Measurements from ENCODE around the gene CSNK1E. TPM values are rescaled to one million over a fixed set of nuclear protein-coding genes. Genes with fewer than 3 reads are reported as not detected.

CSNK1E gene
- total and polyA plus RNA-seq, 2 donors = 33.9 to 81.3 TPM

GRCh38 chr22:38302906-38303305 is 14.3 kb downstream of the CSNK1E start:
- no peak for DNase-seq (ENCODE audit: low read depth in 6 of 9, low spot score in 9 of 9)
- H3K9me3 ChIP-seq (ENCODE audit: control insufficient read depth in 2 of 2, insufficient read depth in 1 of 2, low read length in 1 of 2) = no peaks in the 10 kb centered on the region
- H3K27me3 ChIP-seq (ENCODE audit: control insufficient read depth in 2 of 2, insufficient read depth in 1 of 2, low read length in 1 of 2) = no peaks in the 10 kb centered on the region
- 99% methylated on average over 19 of the region's 19 CpGs for WGBS
- H3K27ac ChIP-seq (ENCODE audit: low read depth in 1 of 2, low read length in 1 of 2) = no peak overlapping the region
- peaks cover 0 to 14% of the 10 kb centered on the region in 2 donors for H3K4me1 ChIP-seq (ENCODE audit: control insufficient read depth in 2 of 2, insufficient read depth in 2 of 2, low read length in 2 of 2)
- no peak overlapping the region for H3K4me3 ChIP-seq (ENCODE audit: low read length in 2 of 2)
- peaks cover 57 to 59% of the 10 kb centered on the region in 2 donors for H3K36me3 ChIP-seq (ENCODE audit: control insufficient read depth in 2 of 2, insufficient read depth in 2 of 2, low read length in 1 of 2)

DNA sequence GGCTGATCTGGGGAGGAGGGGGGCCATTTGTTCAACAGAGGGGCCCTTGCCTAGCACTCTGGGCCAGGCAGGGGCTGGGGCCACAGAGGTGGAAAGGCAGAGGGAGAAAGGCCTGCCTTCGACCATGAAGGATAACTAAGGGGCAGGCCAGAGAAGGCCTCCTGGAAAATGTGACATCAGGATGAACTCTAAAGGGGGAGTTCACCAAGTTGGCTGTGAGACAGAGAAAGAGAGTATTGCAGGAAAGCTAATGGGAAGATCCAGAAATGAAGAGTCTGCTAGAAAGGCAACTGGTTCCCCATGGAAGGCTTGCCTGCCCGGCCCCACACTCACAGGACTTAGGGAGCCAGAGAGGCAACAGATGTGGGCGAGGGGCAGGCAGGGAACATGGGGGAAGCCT is 16.3 kb downstream of the CSNK1E start:
- DNase-seq (ENCODE audit: low read depth in 6 of 9, low spot score in 9 of 9) = no peak
- WGBS = 94% methylated on average over 3 of the region's 3 CpGs
- Histone ChIP-seq H3K27ac (ENCODE audit: low read depth in 1 of 2, low read length in 1 of 2) (no peak overlapping the region), H3K36me3 (ENCODE audit: control insufficient read depth in 2 of 2, insufficient read depth in 2 of 2, low read length in 1 of 2) (peaks cover 75% of the 10 kb centered on the region in 2 donors), H3K4me1 (ENCODE audit: control insufficient read depth in 2 of 2, insufficient read depth in 2 of 2, low read length in 2 of 2) (peaks cover 0 to 14% of the 10 kb centered on the region in 2 donors), H3K4me3 (ENCODE audit: low read length in 2 of 2) (no peak overlapping the region), H3K27me3 (ENCODE audit: control insufficient read depth in 2 of 2, insufficient read depth in 1 of 2, low read length in 1 of 2) (no peaks in the 10 kb centered on the region), H3K9me3 (ENCODE audit: control insufficient read depth in 2 of 2, insufficient read depth in 1 of 2, low read length in 1 of 2) (no peaks in the 10 kb centered on the region)

- H3K27ac ChIP-seq (ENCODE audit: low read depth in 1 of 2, low read length in 1 of 2) = no peak overlapping the region
- no peaks in the 10 kb centered on the region for H3K27me3 ChIP-seq (ENCODE audit: control insufficient read depth in 2 of 2, insufficient read depth in 1 of 2, low read length in 1 of 2)
- H3K36me3 ChIP-seq (ENCODE audit: control insufficient read depth in 2 of 2, insufficient read depth in 2 of 2, low read length in 1 of 2) = peaks cover 78 to 80% of the 10 kb centered on the region in 2 donors
- DNase-seq (ENCODE audit: low read depth in 6 of 9, low spot score in 9 of 9) = no peak
- no peaks in the 10 kb centered on the region for H3K9me3 ChIP-seq (ENCODE audit: control insufficient read depth in 2 of 2, insufficient read depth in 1 of 2, low read length in 1 of 2)
- peaks cover 0 to 10% of the 10 kb centered on the region in 2 donors for H3K4me1 ChIP-seq (ENCODE audit: control insufficient read depth in 2 of 2, insufficient read depth in 2 of 2, low read length in 2 of 2)
- H3K4me3 ChIP-seq (ENCODE audit: low read length in 2 of 2) = no peak overlapping the region
- 98% methylated on average over 26 of the region's 26 CpGs for WGBS
Observed at GRCh38 chr22:38300197-38300945, 16.9 kb downstream of the CSNK1E start.

DNA sequence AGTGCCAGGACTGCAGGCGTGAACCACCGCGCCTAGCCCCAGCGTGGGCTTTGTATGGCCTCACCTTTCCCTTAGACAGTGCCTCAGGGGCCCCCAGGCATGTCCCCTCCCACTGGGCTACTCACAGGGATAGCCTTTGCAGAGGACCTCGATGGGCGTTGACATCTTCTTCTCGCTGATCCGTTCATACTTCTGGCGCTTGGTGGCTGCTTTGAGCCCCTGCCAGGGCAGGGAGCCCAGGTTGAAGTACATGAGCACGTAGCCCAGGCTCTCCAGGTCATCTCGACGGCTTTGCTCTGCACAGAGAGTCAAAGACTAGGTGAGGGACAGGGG is 17.5 kb downstream of the CSNK1E start:
- no peak for DNase-seq (ENCODE audit: low read depth in 6 of 9, low spot score in 9 of 9)
- Histone ChIP-seq H3K4me1 (ENCODE audit: control insufficient read depth in 2 of 2, insufficient read depth in 2 of 2, low read length in 2 of 2) (peaks cover 0 to 10% of the 10 kb centered on the region in 2 donors), H3K27me3 (ENCODE audit: control insufficient read depth in 2 of 2, insufficient read depth in 1 of 2, low read length in 1 of 2) (no peaks in the 10 kb centered on the region), H3K27ac (ENCODE audit: low read depth in 1 of 2, low read length in 1 of 2) (no peak overlapping the region), H3K4me3 (ENCODE audit: low read length in 2 of 2) (no peak overlapping the region), H3K9me3 (ENCODE audit: control insufficient read depth in 2 of 2, insufficient read depth in 1 of 2, low read length in 1 of 2) (no peaks in the 10 kb centered on the region), H3K36me3 (ENCODE audit: control insufficient read depth in 2 of 2, insufficient read depth in 2 of 2, low read length in 1 of 2) (peaks cover 82 to 87% of the 10 kb centered on the region in 2 donors)
- WGBS = 95% methylated on average over 12 of the region's 12 CpGs

GRCh38 chr22:38298312-38299005 is 18.8 kb downstream of the CSNK1E start:
- WGBS = 97% methylated on average over 25 of the region's 25 CpGs
- no peak for DNase-seq (ENCODE audit: low read depth in 6 of 9, low spot score in 9 of 9)
- Histone ChIP-seq H3K4me3 (ENCODE audit: low read length in 2 of 2) (no peak overlapping the region), H3K27me3 (ENCODE audit: control insufficient read depth in 2 of 2, insufficient read depth in 1 of 2, low read length in 1 of 2) (no peaks in the 10 kb centered on the region), H3K27ac (ENCODE audit: low read depth in 1 of 2, low read length in 1 of 2) (no peak overlapping the region), H3K4me1 (ENCODE audit: control insufficient read depth in 2 of 2, insufficient read depth in 2 of 2, low read length in 2 of 2) (no peaks in the 10 kb centered on the region), H3K36me3 (ENCODE audit: control insufficient read depth in 2 of 2, insufficient read depth in 2 of 2, low read length in 1 of 2) (peaks cover 87 to 88% of the 10 kb centered on the region in 2 donors), H3K9me3 (ENCODE audit: control insufficient read depth in 2 of 2, insufficient read depth in 1 of 2, low read length in 1 of 2) (no peaks in the 10 kb centered on the region)

DNA sequence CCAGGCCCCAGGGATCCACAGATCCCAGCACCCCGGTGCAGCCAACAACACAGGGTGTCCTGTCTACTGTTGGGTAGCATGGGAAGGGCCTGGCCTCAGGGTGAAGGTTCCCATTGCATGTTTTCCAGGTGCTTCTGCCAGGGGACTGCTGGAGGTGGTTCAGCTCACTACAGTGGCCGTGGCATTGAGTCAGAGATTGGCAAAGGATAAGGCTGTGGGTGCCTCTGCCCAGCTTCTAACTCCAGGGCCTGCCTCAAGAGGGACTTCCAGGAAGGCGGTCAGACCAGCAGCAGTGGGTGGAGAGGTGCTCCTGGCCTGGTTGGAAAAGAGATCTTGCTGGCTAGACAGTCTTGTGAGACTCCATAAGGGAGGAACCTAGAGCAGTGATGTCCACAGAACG is 20.9 kb downstream of the CSNK1E start:
- H3K4me3 ChIP-seq (ENCODE audit: low read length in 2 of 2) = no peak overlapping the region
- WGBS = 95% methylated on average over 4 of the region's 4 CpGs
- no peaks in the 10 kb centered on the region for H3K9me3 ChIP-seq (ENCODE audit: control insufficient read depth in 2 of 2, insufficient read depth in 1 of 2, low read length in 1 of 2)
- no peaks in the 10 kb centered on the region for H3K27me3 ChIP-seq (ENCODE audit: control insufficient read depth in 2 of 2, insufficient read depth in 1 of 2, low read length in 1 of 2)
- H3K4me1 ChIP-seq (ENCODE audit: control insufficient read depth in 2 of 2, insufficient read depth in 2 of 2, low read length in 2 of 2) = no peaks in the 10 kb centered on the region
- no peak for DNase-seq (ENCODE audit: low read depth in 6 of 9, low spot score in 9 of 9)
- no peak overlapping the region for H3K27ac ChIP-seq (ENCODE audit: low read depth in 1 of 2, low read length in 1 of 2)
- H3K36me3 ChIP-seq (ENCODE audit: control insufficient read depth in 2 of 2, insufficient read depth in 2 of 2, low read length in 1 of 2) = peaks cover 82 to 89% of the 10 kb centered on the region in 2 donors

DNA sequence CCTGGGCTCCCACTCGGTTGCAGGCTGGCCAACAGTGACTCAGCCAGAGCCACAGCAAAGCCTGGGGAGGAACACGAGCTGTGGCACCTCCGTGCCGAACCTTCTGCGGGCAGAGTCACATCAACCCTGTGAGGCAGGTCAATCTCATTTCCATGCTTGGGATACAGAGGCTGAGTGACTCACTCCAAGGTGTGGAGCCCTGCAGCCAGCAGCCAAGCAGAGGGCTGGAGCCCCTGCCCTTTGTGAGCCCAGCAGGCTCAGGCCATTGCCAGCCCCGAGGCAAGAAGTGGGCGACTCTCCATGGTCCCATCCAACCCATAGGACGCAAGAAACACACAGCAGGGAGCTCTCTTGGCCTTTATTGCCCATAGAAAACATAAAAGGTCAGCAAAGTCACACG is 21.4 kb downstream of the CSNK1E start:
- Histone ChIP-seq H3K4me1 (ENCODE audit: control insufficient read depth in 2 of 2, insufficient read depth in 2 of 2, low read length in 2 of 2) (no peaks in the 10 kb centered on the region), H3K27me3 (ENCODE audit: control insufficient read depth in 2 of 2, insufficient read depth in 1 of 2, low read length in 1 of 2) (no peaks in the 10 kb centered on the region)
- WGBS = 93% methylated on average over 9 of the region's 9 CpGs

GRCh38 chr22:38295339-38295738 is 21.9 kb downstream of the CSNK1E start:
- no peak overlapping the region for H3K27ac ChIP-seq (ENCODE audit: low read depth in 1 of 2, low read length in 1 of 2)
- peaks cover 0 to 2% of the 10 kb centered on the region in 2 donors for H3K4me1 ChIP-seq (ENCODE audit: control insufficient read depth in 2 of 2, insufficient read depth in 2 of 2, low read length in 2 of 2)
- 95% methylated on average over 6 of the region's 6 CpGs for WGBS
- peaks cover 77 to 83% of the 10 kb centered on the region in 2 donors for H3K36me3 ChIP-seq (ENCODE audit: control insufficient read depth in 2 of 2, insufficient read depth in 2 of 2, low read length in 1 of 2)
- no peak overlapping the region for H3K4me3 ChIP-seq (ENCODE audit: low read length in 2 of 2)
- no peaks in the 10 kb centered on the region for H3K27me3 ChIP-seq (ENCODE audit: control insufficient read depth in 2 of 2, insufficient read depth in 1 of 2, low read length in 1 of 2)
- DNase-seq (ENCODE audit: low read depth in 6 of 9, low spot score in 9 of 9) = no peak
- H3K9me3 ChIP-seq (ENCODE audit: control insufficient read depth in 2 of 2, insufficient read depth in 1 of 2, low read length in 1 of 2) = no peaks in the 10 kb centered on the region

More for the DNA sequence above, 21.4 kb downstream of the CSNK1E start:
- Histone ChIP-seq H3K27ac (ENCODE audit: low read depth in 1 of 2, low read length in 1 of 2) (no peak overlapping the region), H3K9me3 (ENCODE audit: control insufficient read depth in 2 of 2, insufficient read depth in 1 of 2, low read length in 1 of 2) (no peaks in the 10 kb centered on the region), H3K4me3 (ENCODE audit: low read length in 2 of 2) (no peak overlapping the region), H3K36me3 (ENCODE audit: control insufficient read depth in 2 of 2, insufficient read depth in 2 of 2, low read length in 1 of 2) (peaks cover 82 to 86% of the 10 kb centered on the region in 2 donors)
- DNase-seq (ENCODE audit: low read depth in 6 of 9, low spot score in 9 of 9) = no peak

DNA sequence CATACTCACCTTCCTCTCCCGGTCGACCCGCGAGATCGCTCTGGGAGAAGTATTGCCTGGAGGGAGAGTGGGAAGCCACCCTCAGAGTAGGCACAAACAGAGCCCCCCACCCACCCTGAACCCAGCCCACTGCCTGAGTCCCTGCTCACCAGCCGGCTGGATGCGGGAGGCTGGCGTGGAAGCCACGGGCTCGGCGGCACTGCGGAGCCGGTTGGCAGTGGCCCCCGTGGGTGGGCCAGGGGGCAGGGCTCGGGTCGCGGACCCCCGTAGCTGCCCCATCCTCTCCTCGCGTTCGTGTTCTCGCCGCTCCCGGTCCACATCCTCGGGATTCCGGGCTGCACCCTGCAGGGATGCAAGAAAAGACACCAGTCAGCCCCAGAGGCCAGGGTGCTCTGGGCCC is 23.0 kb downstream of the CSNK1E start:
- Histone ChIP-seq H3K4me1 (ENCODE audit: control insufficient read depth in 2 of 2, insufficient read depth in 2 of 2, low read length in 2 of 2) (peaks cover 0 to 3% of the 10 kb centered on the region in 2 donors), H3K4me3 (ENCODE audit: low read length in 2 of 2) (no peak overlapping the region), H3K27me3 (ENCODE audit: control insufficient read depth in 2 of 2, insufficient read depth in 1 of 2, low read length in 1 of 2) (no peaks in the 10 kb centered on the region), H3K36me3 (ENCODE audit: control insufficient read depth in 2 of 2, insufficient read depth in 2 of 2, low read length in 1 of 2) (peaks cover 66 to 83% of the 10 kb centered on the region in 2 donors), H3K27ac (ENCODE audit: low read depth in 1 of 2, low read length in 1 of 2) (no peak overlapping the region), H3K9me3 (ENCODE audit: control insufficient read depth in 2 of 2, insufficient read depth in 1 of 2, low read length in 1 of 2) (no peaks in the 10 kb centered on the region)
- WGBS = 99% methylated on average over 26 of the region's 26 CpGs
- no peak for DNase-seq (ENCODE audit: low read depth in 6 of 9, low spot score in 9 of 9)
